Gastroesophageal sphincter (tissue), 3 donors: Measurements from ENCODE around the gene SPEF2.

ENCODE experiments used
- CTCF ChIP-seq, 4 experiments: fragments of 200-600 bp in 2 of 4; fragments of 450-650 bp in 2 of 4; sonication (generic) in 1 of 4; IDR thresholded peaks; one replicate each; pipeline ENCODE4 v1.5.1; 2017 to 2019; ENCODE audit warnings: antibody characterized with exemption in 4 of 4, mild to moderate bottlenecking in 2 of 4, moderate library complexity in 2 of 4
- EP300 ChIP-seq: sonication (generic); formaldehyde crosslinking; IDR thresholded peaks from one replicate; pipeline ENCODE4 v1.6.1; 2017; ENCODE audit warnings: antibody characterized with exemption, mild to moderate bottlenecking
- POLR2A ChIP-seq, 2 donors: fragments of 450-650 bp; IDR thresholded peaks; one replicate each; pipeline ENCODE4 v1.6.1; 2017; ENCODE audit warnings: antibody characterized with exemption in 2 of 2, mild to moderate bottlenecking in 2 of 2, moderate library complexity in 1 of 2
- POLR2AphosphoS5 ChIP-seq: sonication (generic); formaldehyde crosslinking; IDR thresholded peaks from one replicate; pipeline ENCODE4 v1.6.1; 2017; ENCODE audit warnings: antibody characterized with exemption

- TF ChIP-seq CTCF (IDR thresholded peaks at IDR 0.05) = no peak
- TF ChIP-seq POLR2AphosphoS5 = no peak
- TF ChIP-seq POLR2A (IDR thresholded peaks at IDR 0.05) = no peak
- TF ChIP-seq EP300 = no peak
These were observed 225.2 kb downstream of the SPEF2 start for GRCh38 chr5:35842856-35843255.
